GM13977 (cell line): ENCODE data around the gene NRCAM.

ENCODE experiments used
- DNase-seq: peaks from one replicate; pipeline ENCODE4 v3.0.0; 2012; ENCODE audit warnings: low spot score
- in situ Hi-C: fragments of 300-500 bp; cut with MboI; formaldehyde crosslinking; loops from one replicate; pipeline ENCODE4 v1.12.0; 2022; ENCODE audit warnings: low sequenced_read_pairs, low pct_unique_long_range_greater_than_20kb, mixed read lengths, inconsistent platforms; ENCODE audit not compliant: unreplicated experiment
- TF ChIP-seq, protein P1 (sequence below): IDR thresholded peaks from 2 replicates; pipeline ENCODE4 v1.5.1; 2012; ENCODE audit warnings: mild to moderate bottlenecking, control low read depth; ENCODE audit not compliant: insufficient read depth; ENCODE audit errors: extremely low read depth, missing control alignments

NRCAM gene

DNA sequence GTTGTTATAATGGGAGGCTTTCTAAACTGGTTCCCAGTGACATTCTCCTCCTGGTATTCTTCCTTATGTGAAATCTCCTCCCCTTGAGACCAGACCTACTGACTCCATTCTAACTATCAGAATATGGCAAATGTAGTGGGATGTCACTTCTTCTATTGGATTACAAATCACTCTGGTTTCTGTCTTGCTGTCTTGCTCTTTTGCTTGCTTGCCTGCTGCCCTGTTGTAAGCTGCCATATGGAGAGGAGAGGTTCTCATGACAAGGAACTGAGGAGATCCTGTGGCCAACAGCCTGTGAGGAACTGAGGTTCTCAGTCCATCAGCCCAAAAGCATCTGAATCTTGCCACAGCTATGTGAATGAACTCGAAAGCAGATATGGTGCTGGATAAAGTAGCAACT, 4.7 kb upstream of the NRCAM start:
- TF ChIP-seq, protein P1, sequence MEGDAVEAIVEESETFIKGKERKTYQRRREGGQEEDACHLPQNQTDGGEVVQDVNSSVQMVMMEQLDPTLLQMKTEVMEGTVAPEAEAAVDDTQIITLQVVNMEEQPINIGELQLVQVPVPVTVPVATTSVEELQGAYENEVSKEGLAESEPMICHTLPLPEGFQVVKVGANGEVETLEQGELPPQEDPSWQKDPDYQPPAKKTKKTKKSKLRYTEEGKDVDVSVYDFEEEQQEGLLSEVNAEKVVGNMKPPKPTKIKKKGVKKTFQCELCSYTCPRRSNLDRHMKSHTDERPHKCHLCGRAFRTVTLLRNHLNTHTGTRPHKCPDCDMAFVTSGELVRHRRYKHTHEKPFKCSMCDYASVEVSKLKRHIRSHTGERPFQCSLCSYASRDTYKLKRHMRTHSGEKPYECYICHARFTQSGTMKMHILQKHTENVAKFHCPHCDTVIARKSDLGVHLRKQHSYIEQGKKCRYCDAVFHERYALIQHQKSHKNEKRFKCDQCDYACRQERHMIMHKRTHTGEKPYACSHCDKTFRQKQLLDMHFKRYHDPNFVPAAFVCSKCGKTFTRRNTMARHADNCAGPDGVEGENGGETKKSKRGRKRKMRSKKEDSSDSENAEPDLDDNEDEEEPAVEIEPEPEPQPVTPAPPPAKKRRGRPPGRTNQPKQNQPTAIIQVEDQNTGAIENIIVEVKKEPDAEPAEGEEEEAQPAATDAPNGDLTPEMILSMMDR = no peak
- DNase-seq = no peak
- in situ Hi-C loops = loop anchor here (10.0 kb wide), 1 partner anchor 276 kb away; no protein-coding TSS in a partner anchor

DNA sequence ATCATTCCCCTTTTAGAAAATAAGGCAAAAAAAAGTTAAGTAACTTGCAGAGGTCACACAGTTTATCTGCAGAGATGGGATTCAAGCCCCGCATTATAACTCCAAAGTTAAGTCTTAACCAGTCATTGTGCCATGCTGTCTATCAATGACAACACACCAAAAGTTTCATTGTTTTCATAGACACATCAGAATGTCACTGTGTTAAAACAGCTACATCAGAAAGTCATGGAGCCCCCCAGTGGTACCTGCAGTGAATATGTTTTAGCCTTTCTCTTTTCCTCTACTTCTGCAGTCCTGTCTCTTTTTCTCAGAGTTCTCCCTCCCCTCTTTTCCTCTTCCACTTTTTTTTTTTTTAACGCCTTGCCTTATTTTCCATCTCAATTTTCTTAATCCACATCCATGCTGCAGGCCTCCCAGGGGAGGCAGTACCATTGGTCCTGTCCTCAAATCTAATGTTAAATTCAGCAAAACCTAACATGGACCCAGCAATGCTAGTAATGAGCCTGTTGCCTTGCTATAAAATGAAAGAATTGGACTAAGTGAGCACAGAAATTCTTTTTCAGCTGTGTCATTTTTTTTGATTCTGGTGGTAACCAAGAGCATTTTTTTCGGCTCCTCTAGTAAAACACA, 3.8 kb upstream of the NRCAM start:
- TF ChIP-seq, protein P1 = peak; percentile 63
- in situ Hi-C loops = loop anchor here (10.0 kb wide), 1 partner anchor 275 kb away; no protein-coding TSS in a partner anchor
- DNase-seq = peak; percentile 60

DNA sequence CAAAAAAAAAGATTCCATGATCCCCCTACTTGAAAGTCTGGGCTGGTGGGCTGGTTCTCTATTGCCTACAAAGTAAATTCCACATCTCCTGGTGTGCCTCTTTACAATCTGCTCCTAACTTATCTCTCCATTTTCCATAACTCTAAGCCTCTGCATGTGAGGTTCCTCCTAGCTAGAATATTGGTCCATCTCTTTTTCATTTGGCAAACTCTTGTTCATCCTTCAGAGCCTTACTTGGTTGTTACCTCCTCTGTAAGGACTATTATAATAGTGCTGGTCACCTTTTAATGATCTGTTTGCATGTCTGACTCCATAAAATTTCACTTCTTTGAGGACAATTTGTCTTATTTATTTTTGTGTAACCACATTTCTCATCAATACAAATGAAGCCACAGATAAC, 1.6 kb upstream of the NRCAM start:
- TF ChIP-seq, protein P1 = no peak
- DNase-seq = no peak
- in situ Hi-C loops = no loop called here

DNA sequence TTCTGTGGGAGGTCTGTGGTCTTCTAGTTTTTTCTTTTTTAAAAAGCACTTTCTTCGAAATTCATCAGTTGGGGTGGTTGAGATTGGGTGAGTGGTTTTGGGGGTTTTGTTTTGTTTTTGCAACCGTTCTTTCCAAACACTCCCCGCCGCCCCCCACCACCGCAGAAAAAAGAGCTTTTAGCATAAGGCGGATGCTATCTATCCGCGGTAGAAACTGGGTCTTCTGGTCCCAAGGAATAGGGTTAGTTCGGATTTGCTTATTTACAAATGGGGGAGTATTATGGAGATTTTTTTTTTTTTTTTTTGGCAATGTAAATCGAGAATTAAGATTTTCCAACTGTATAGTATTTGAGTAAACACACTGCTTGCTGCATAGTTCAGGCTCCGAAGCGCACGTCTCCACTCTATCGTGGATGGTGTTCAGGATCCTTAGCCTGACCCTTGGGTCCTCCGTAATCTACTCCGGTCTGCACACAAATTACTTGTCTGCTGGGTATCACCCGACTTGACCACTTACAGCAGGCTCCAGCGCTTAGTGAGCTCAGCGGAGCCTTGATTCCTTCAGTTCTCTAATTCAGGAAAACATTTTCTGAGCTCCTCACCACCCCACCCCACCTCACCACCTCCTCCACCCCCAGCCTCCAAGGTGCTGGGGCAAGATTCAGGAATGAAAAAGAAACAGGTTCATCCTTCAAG, 757 bp upstream of the NRCAM start:
- in situ Hi-C loops = no loop called here
- TF ChIP-seq, protein P1 = no peak
- no peak for DNase-seq

DNA sequence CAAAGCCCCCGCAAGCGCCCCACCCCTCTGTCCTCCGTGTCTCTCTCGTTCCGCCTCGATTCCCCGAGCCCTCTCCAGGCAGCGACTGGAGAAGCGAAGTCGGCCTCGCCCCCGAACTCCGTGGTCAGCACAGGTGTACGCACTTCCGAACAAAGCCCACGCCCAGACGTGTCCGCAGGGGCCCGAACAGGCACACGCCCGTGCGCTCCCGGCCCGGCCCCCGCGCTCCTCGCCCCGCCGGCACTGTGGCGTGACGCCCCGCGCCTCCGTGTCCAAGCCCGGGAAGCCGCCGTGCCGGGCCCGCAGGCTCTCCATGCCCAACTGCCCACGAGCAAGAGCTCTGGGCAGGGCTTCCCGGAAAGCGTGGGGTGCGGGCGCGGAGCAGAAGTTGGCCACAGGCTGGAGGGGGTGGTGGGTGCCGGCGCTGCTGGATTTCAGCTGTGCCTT, 662 bp downstream of the NRCAM start:
- TF ChIP-seq, protein P1 = no peak
- no peak for DNase-seq
- in situ Hi-C loops = no loop called here

DNA sequence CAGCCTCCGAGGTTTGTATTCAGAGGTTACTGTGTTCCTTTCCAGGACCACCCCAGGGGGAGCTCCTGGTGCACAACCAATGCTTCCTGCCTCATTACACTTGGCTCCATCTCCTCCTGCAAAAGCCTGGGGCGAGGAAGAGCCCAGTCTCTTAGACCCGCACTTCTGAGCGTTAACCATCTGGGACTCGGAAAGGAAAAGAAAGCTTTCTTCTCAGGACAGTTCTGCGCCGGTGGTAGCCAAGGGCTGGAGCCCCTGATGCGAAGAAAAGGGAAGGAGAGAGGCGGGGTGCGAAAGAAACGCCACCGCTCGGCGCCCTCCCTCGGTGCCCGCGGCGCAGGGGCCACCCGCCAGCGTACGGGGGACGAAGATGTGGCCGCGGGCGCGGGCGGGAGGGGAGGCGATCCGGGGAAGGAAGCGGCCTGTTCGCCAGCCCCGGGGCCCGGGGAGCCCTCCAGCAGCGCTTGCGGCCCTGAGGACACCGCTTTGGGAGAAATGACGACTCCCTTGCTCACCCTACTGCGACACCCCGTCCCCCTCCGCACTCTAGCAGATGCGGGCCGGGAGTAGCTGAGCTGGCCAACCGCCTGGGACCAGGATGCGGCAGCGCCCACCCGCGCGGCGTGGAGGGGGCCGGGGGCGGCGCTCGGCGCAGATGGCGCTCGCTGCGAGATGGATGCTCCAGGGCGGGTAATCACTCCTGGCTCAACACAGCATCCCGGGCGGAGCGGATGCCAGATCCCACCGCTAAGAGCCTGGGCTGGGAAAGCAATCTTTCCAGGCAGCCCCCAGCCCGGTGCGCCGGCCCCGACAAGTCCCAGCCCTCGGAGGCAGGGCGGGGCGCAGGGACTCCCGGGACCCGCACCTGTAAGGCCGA, 1.3 kb downstream of the NRCAM start:
- TF ChIP-seq, protein P1 = no peak
- peak; percentile 58 for DNase-seq
- in situ Hi-C loops = no loop called here
